Mesothelial cell of epicardium (in vitro differentiated cells): ENCODE results near the gene ACP3. TPM values are rescaled to one million over a fixed set of nuclear protein-coding genes. Genes with fewer than 3 reads are reported as not detected.

ENCODE experiments used
- DNase-seq, 2 experiments: peaks; one replicate each; pipeline ENCODE4 v3.0.0; 2021; ENCODE audit warnings: low spot score in 2 of 2; ENCODE audit not compliant: unreplicated experiment in 2 of 2
- H3K27ac Mint-ChIP-seq: 2 replicates; pipeline ENCODE4 v1.8.0; 2021; ENCODE audit warnings: mixed read lengths
- H3K27me3 Mint-ChIP-seq: 2 replicates; pipeline ENCODE4 v1.8.0; 2021; ENCODE audit warnings: low read depth, mixed read lengths
- H3K36me3 Mint-ChIP-seq: 2 replicates; pipeline ENCODE4 v1.8.0; 2021; ENCODE audit warnings: mixed read lengths
- H3K4me1 Mint-ChIP-seq: 2 replicates; pipeline ENCODE4 v1.8.0; 2021; ENCODE audit warnings: mixed read lengths
- H3K4me3 Mint-ChIP-seq: 2 replicates; pipeline ENCODE4 v1.8.0; 2021; ENCODE audit warnings: mild to moderate bottlenecking, moderate library complexity, mixed read lengths
- H3K9me3 Mint-ChIP-seq: 2 replicates; pipeline ENCODE4 v1.8.0; 2021; ENCODE audit warnings: mixed read lengths
- CTCF ChIP-seq: fragments of 200-600 bp; sonication (generic); IDR thresholded peaks from one replicate; pipeline ENCODE4 v1.5.0; 2021; ENCODE audit warnings: antibody characterized with exemption; ENCODE audit not compliant: unreplicated experiment
- total RNA-seq: library from RNA; stranded (reverse); gene quantifications from 3 replicates; pipeline ENCODE4 v1.2.1, GENCODE V29; 2021

The ACP3 gene
- total RNA-seq, 1 donor from 2014 or later, result 25.5 TPM

DNA sequence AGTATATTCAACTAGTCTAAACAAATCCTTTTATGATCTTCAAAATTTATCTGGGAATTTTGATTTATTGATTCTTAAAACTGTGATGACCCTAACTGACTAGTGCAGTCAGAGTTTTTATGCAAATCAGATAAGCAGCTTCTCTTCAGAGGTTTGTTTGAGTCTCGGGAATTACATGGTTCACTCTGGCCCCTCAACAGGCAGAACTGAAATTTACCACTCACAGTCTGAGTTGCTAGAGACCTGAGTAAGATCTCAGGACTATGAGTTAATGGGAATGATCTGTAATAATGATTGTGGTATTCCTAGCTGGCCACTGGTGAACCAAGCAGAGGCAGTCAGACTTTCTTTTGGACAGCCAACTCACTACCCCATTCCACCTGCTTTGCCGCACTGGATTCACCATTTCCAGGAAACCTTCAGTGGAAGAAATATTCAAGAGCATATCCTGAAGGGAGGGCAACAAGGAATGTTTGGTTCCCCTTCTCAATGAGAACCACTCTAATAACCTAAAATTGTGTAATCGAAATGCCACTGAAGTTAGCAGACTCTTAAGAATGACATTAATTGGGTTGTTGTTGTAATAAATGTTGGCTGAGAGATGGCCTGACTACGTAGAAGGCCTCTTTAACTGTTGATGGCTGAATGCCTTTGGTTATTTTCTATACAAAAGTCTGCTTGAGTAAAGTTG, 88.5 kb downstream of the ACP3 start:
- no peak for TF ChIP-seq CTCF
- Mint-ChIP-seq H3K4me3 (no peak overlapping the region), H3K27me3 (peaks cover 11% of the 10 kb centered on the region), H3K9me3 (no peaks in the 10 kb centered on the region), H3K36me3 (no peaks in the 10 kb centered on the region), H3K4me1 (peaks cover 9% of the 10 kb centered on the region), H3K27ac (no peak overlapping the region)
- DNase-seq, result no peak

- Mint-ChIP-seq H3K9me3 (no peaks in the 10 kb centered on the region), H3K4me1 (peaks cover 9% of the 10 kb centered on the region), H3K27me3 (peaks cover 13% of the 10 kb centered on the region), H3K27ac (no peak overlapping the region), H3K36me3 (no peaks in the 10 kb centered on the region), H3K4me3 (no peak overlapping the region)
- no peak for TF ChIP-seq CTCF
- no peak for DNase-seq
Observed at GRCh38 chr3:132406587-132406986, 89.4 kb downstream of the ACP3 start.

DNA sequence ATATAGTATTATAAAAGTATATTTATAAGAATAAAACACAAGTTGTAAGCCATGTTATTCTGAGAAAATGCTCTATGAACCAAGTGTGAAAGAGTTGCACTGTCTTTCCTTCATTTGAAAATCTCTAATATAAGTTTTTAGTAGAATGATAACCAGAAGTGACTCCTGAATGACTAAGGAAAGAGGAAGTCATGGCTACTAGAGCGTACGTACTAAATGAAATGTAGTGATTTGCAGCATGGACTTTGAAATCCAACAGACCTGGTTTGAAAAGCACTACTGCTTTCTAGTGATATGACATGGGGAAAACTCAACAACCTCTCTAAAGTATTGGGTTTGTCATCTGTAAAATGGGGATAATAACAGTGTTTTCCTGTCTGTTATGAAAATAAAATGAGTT, 89.8 kb downstream of the ACP3 start:
- Mint-ChIP-seq H3K4me3 (no peak overlapping the region), H3K36me3 (no peaks in the 10 kb centered on the region), H3K9me3 (no peaks in the 10 kb centered on the region), H3K27ac (no peak overlapping the region), H3K27me3 (peaks cover 12% of the 10 kb centered on the region), H3K4me1 (peaks cover 9% of the 10 kb centered on the region)
- no peak for TF ChIP-seq CTCF
- DNase-seq, result no peak

Other genes with a start within 250 kb of the ACP3 start
- 34.2 to 37.8 TPM (median 37.6 TPM) in 3 replicates for gene DNAJC13, start 100.1 kb downstream of the ACP3 start, total RNA-seq